Smooth muscle cell (in vitro differentiated cells): Measurements from ENCODE around the gene HS6ST3. TPM values are rescaled to one million over a fixed set of nuclear protein-coding genes. Genes with fewer than 3 reads are reported as not detected.

ENCODE experiments used
- DNase-seq: peaks from one replicate; lab custom pipeline; 2025; ENCODE audit not compliant: unreplicated experiment; lab: John Stamatoyannopoulos, UW
- H2AFZ ChIP-seq: fragments of 200-600 bp; sonication (generic); 2 replicates; pipeline ENCODE4 v1.6.0; 2016; ENCODE audit warnings: antibody characterized with exemption, low read depth, mild to moderate bottlenecking
- H3F3A ChIP-seq: fragments of 200-600 bp; sonication (generic); 2 replicates; pipeline ENCODE4 v1.6.0; 2017; ENCODE audit warnings: antibody characterized with exemption, low read depth
- H3K27ac ChIP-seq: fragments of 200-600 bp; sonication (generic); 2 replicates; pipeline ENCODE4 v1.5.1; 2016; ENCODE audit warnings: low read depth, mild to moderate bottlenecking
- H3K27me3 ChIP-seq: fragments of 200-600 bp; sonication (generic); 2 replicates; pipeline ENCODE4 v1.6.1; 2016; ENCODE audit warnings: low read depth, mild to moderate bottlenecking
- H3K36me3 ChIP-seq: fragments of 200-600 bp; sonication (generic); 2 replicates; pipeline ENCODE4 v1.5.1; 2016; ENCODE audit warnings: low read depth
- H3K4me1 ChIP-seq: fragments of 200-600 bp; sonication (generic); 2 replicates; pipeline ENCODE4 v1.5.1; 2016; ENCODE audit warnings: low read depth
- H3K4me2 ChIP-seq: fragments of 200-600 bp; sonication (generic); 2 replicates; pipeline ENCODE4 v1.6.0; 2016; ENCODE audit warnings: mild to moderate bottlenecking
- H3K4me3 ChIP-seq: fragments of 200-600 bp; sonication (generic); 2 replicates; pipeline ENCODE4 v1.5.1; 2016; ENCODE audit warnings: mild to moderate bottlenecking
- H3K79me2 ChIP-seq: fragments of 200-600 bp; sonication (generic); 2 replicates; pipeline ENCODE4 v1.6.0; 2016; ENCODE audit warnings: low read depth, mild to moderate bottlenecking
- H3K9ac ChIP-seq: fragments of 200-600 bp; sonication (generic); 2 replicates; pipeline ENCODE4 v1.6.0; 2016; ENCODE audit warnings: low read depth
- H3K9me3 ChIP-seq: fragments of 200-600 bp; sonication (generic); replicated peaks from 2 replicates; pipeline ENCODE4 v1.5.1; 2016; ENCODE audit warnings: low read depth
- H4K20me1 ChIP-seq: fragments of 200-600 bp; sonication (generic); 2 replicates; pipeline ENCODE4 v1.6.0; 2016; ENCODE audit warnings: low read depth
- CTCF ChIP-seq: fragments of 200-600 bp; sonication (generic); IDR thresholded peaks from 2 replicates; pipeline ENCODE4 v1.5.1; 2017; ENCODE audit warnings: borderline replicate concordance, mild to moderate bottlenecking, antibody characterized with exemption; ENCODE audit not compliant: insufficient read depth, poor library complexity, severe bottlenecking
- WGBS: methylation state at CpG from one replicate; pipeline ENCODE4 v1.1.7; 2016; ENCODE audit warnings: low lambda C conversion rate; 5-methylcytosine and 5-hydroxymethylcytosine counted together
- polyA plus RNA-seq: library from polyadenylated mRNA; unstranded; fragments of >200 nt; fragmentation: Nextera tagmentation; extraction: Ambion mirVana; gene quantifications from 2 replicates; pipeline ENCODE4 v1.2.1, GENCODE V29; 2016
- total RNA-seq: library from RNA; depleted of rRNA; stranded (reverse); fragments of >200 nt; gene quantifications from 2 replicates; pipeline ENCODE4 v1.2.3, GENCODE V29; 2014

The HS6ST3 gene
- total and polyA plus RNA-seq, 2 experiments from 2014 or later: 0.09 TPM; not detected in 1

- no peak overlapping the region for H3K4me3 ChIP-seq
- H3K27me3 ChIP-seq: no peaks in the 10 kb centered on the region
- H3K9ac ChIP-seq: no peak overlapping the region
- H3K4me2 ChIP-seq: no peak overlapping the region
- DNase-seq: no peak
- H3K4me1 ChIP-seq: no peaks in the 10 kb centered on the region
- 65% methylated on average over 3 of the region's 3 CpGs for WGBS
- H3K27ac ChIP-seq: no peak overlapping the region
- H2AFZ ChIP-seq: no peak overlapping the region
- H3K9me3 ChIP-seq: no peaks in the 10 kb centered on the region
- H3K79me2 ChIP-seq: no peaks in the 10 kb centered on the region
- no peaks in the 10 kb centered on the region for H3F3A ChIP-seq
- no peak for TF ChIP-seq CTCF
- H3K36me3 ChIP-seq: no peaks in the 10 kb centered on the region
- no peaks in the 10 kb centered on the region for H4K20me1 ChIP-seq
These were observed 693.6 kb downstream of the HS6ST3 start for GRCh38 chr13:96783511-96783910.

DNA sequence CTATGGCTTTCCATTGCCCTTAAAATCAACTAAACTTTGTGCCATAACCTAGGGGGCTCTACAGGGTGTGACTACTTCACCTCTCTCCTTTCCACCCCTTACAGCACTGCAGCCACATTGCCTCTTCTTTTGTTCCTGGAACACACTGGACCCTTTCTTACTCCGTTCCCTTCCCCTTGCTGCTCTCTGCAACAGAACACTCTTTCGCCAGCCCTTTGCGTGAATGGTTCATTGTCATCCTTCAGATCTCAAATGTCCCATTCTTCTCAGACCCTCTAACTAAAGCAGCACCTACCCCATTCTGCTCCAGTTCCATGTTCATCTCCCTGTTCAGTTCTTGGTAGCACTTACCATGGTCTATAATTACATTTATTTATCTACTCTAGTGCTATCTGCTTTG, 696.1 kb downstream of the HS6ST3 start:
- H3K27me3 ChIP-seq: no peaks in the 10 kb centered on the region
- 86% methylated on average over 3 of the region's 3 CpGs for WGBS

GRCh38 chr13:96792188-96792587, 702.3 kb downstream of the HS6ST3 start:
- Histone ChIP-seq H3K4me2 (no peak overlapping the region), H3K79me2 (no peaks in the 10 kb centered on the region), H3K9me3 (no peaks in the 10 kb centered on the region), H3K36me3 (no peaks in the 10 kb centered on the region), H3F3A (no peaks in the 10 kb centered on the region), H3K4me1 (no peaks in the 10 kb centered on the region), H3K9ac (no peak overlapping the region), H2AFZ (no peak overlapping the region), H3K27ac (no peak overlapping the region), H4K20me1 (no peaks in the 10 kb centered on the region), H3K4me3 (no peak overlapping the region), H3K27me3 (no peaks in the 10 kb centered on the region)
- WGBS: 77% methylated on average over 3 of the region's 3 CpGs
- DNase-seq: no peak
- TF ChIP-seq CTCF: no peak

More for the DNA sequence above, 696.1 kb downstream of the HS6ST3 start:
- Histone ChIP-seq H4K20me1 (no peaks in the 10 kb centered on the region), H3K9ac (no peak overlapping the region), H3K27ac (no peak overlapping the region), H3K4me3 (no peak overlapping the region), H2AFZ (no peak overlapping the region), H3F3A (no peaks in the 10 kb centered on the region), H3K4me2 (no peak overlapping the region), H3K36me3 (no peaks in the 10 kb centered on the region), H3K9me3 (no peaks in the 10 kb centered on the region), H3K4me1 (no peaks in the 10 kb centered on the region), H3K79me2 (no peaks in the 10 kb centered on the region)
- no peak for DNase-seq
- no peak for TF ChIP-seq CTCF

DNA sequence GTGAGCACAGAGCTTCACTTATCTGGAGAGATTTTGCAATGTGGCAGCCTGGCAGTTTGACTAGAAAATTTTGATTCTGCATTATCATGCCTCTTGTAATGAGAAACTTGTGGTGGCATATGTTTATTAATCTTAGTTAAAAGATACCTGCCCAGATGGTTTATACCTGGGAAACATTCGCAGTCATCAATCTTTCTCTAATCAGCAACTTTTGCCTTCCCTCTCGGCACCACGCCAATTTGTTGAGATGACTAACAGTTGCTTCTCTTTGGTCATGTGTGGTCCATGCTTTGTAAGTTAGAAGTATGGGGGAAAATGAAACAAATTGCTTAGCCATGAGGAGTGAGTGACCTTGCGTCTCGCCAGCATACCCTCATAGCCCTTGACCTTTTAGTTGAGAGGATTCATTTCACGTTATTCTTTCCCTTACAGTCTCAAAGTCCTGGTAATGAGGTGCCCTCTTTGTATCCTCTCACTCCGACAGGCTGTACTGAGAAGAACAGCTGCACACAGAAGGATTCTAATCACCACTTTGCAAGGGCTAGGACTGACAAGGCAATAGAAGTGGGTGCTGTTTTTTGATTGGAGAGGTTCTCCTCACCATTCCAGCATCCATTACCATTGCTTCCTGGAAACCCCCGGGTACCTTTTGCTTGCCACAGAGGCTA, 703.0 kb downstream of the HS6ST3 start:
- Histone ChIP-seq H3K36me3 (no peaks in the 10 kb centered on the region), H3K9ac (no peak overlapping the region), H3K4me1 (no peaks in the 10 kb centered on the region), H4K20me1 (no peaks in the 10 kb centered on the region), H2AFZ (no peak overlapping the region), H3K4me2 (no peak overlapping the region), H3K27ac (no peak overlapping the region), H3K9me3 (no peaks in the 10 kb centered on the region), H3K4me3 (no peak overlapping the region), H3F3A (no peaks in the 10 kb centered on the region), H3K79me2 (no peaks in the 10 kb centered on the region), H3K27me3 (no peaks in the 10 kb centered on the region)
- DNase-seq: no peak
- TF ChIP-seq CTCF: no peak
- 86% methylated on average over 8 of the region's 8 CpGs for WGBS
